Smooth muscle cell of bladder (primary cell): ENCODE measurements around the gene IPMK. TPM values are rescaled to one million over a fixed set of nuclear protein-coding genes. Genes with fewer than 3 reads are reported as not detected.

ENCODE experiments used
- total RNA-seq: library from RNA; depleted of rRNA; stranded (reverse); fragments of >200 nt; gene quantifications from 2 replicates; pipeline ENCODE4 v1.2.3, GENCODE V29; 2014

IPMK gene
- 5.3 and 5.5 TPM in 2 replicates for total RNA-seq

GRCh38 chr10:58267713-58268453, at the start of gene IPMK:
Gene IPMK, minus strand, starts transcription at chr10:58267894. Its CDS starts 283 bp downstream, at chr10:58267611.

GRCh38 chr10:58268946-58269781, 1.5 kb upstream of the IPMK start, which contains the start of gene CISD1:
Gene CISD1, plus strand, starts transcription at chr10:58269162. Its CDS starts 112 bp downstream, at chr10:58269274.

Other genes starting within 250 kb of the IPMK start
- gene CISD1, start 1.3 kb upstream of the IPMK start, total RNA-seq: 18.2 and 23.9 TPM in 2 replicates
- gene UBE2D1, start 67.1 kb upstream of the IPMK start, total RNA-seq: 10.4 and 11.7 TPM in 2 replicates
- 16.1 and 20.5 TPM in 2 replicates for gene TFAM, start 117.5 kb upstream of the IPMK start, total RNA-seq
- gene BICC1, start 245.0 kb upstream of the IPMK start, total RNA-seq: 99.6 and 108 TPM in 2 replicates